Choroid plexus epithelial cell (primary cell): ENCODE data around the gene PLCH1.
A peak's percentile ranks its signal among the peaks of the same experiment; 100 is the strongest.

Source experiments
- DNase-seq: peaks from one replicate; pipeline ENCODE4 v3.0.0-alpha.2; 2010; ENCODE audit warnings: low read depth
- H3K4me3 ChIP-seq: 2 replicates; pipeline ENCODE4 v1.5.1; 2011; ENCODE audit warnings: low read depth, mild to moderate bottlenecking, control low read depth, low read length, moderate library complexity
- TF ChIP-seq, protein P1 (sequence below): conservative IDR thresholded peaks from 2 replicates; pipeline ENCODE4 v1.5.1; 2011; ENCODE audit warnings: low read depth, mild to moderate bottlenecking, control low read depth, inconsistent platforms, low read length, moderate library complexity

Gene PLCH1

DNA sequence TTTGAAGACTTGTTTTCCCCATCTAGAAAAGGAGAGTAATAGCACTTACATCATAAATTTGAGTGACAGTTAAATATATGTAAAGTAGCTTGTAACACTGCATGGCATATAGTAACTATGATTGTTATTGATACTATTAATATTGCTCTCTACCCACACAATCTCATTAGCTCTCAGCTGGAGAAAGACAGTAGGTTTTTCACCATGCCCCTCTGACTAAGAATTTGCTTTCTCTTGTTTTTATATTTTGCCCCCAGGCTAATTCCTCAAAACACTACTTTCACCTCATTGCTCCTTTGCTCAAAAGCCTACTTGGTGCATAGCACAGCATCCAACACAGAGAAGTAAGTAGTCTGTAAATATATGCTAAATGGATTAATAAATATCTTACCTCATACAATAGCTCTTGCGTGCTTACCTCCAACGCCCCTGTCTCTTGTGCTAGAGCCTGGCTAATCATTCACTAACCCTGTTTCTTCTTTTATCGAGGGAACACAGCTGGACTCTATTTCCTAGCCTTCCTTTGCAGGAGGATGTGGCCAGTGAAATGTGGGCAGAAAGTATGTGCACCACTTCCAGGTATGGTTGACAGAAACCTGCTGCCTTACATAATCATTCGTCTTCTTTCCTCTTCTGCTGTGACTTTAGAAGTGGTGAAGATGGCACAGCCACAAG, 190.0 kb downstream of the PLCH1 start:
- DNase-seq = no peak
- no peak overlapping the region for H3K4me3 ChIP-seq
- TF ChIP-seq, protein P1, sequence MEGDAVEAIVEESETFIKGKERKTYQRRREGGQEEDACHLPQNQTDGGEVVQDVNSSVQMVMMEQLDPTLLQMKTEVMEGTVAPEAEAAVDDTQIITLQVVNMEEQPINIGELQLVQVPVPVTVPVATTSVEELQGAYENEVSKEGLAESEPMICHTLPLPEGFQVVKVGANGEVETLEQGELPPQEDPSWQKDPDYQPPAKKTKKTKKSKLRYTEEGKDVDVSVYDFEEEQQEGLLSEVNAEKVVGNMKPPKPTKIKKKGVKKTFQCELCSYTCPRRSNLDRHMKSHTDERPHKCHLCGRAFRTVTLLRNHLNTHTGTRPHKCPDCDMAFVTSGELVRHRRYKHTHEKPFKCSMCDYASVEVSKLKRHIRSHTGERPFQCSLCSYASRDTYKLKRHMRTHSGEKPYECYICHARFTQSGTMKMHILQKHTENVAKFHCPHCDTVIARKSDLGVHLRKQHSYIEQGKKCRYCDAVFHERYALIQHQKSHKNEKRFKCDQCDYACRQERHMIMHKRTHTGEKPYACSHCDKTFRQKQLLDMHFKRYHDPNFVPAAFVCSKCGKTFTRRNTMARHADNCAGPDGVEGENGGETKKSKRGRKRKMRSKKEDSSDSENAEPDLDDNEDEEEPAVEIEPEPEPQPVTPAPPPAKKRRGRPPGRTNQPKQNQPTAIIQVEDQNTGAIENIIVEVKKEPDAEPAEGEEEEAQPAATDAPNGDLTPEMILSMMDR = no peak

DNA sequence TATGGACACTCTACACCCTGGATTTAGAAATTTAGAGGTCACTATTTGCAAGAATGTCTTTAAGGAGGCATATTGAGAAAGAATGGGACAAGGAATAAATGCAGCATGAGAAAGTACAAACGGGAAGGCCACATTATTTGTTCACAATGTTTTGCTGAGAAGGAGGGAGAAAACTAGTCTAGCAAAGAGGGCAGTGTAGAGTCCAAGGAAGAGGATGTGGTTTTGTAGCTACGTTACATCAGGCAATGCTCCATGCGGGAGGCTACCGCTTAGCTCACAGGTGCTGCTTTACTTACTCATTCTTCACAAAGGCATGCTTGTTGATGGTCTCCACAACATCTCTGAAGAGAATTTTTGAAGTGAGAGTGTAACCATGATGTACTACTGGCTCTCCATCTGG, 191.1 kb downstream of the PLCH1 start:
- H3K4me3 ChIP-seq = no peak overlapping the region
- DNase-seq = no peak
- TF ChIP-seq, protein P1 = no peak

DNA sequence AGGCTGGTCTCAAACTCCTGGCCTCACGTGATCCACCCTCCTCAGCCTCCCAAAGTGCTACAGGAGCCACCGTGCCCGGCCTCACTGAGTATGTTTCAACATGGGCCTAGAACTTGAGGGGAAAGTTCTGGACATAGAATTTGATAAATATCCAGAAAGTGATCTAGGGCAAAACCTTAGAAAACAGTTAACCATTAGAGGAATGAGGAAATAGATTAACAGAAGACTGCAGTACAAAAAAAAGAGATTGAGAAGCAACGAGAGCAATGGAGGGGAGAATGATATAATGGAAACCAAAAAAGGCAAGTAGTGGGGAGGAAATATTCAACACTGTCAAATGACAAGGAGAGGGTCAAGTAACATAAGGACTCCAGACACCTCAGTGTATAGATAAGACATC, 191.5 kb downstream of the PLCH1 start:
- no peak overlapping the region for H3K4me3 ChIP-seq
- TF ChIP-seq, protein P1 = no peak
- DNase-seq = no peak

DNA sequence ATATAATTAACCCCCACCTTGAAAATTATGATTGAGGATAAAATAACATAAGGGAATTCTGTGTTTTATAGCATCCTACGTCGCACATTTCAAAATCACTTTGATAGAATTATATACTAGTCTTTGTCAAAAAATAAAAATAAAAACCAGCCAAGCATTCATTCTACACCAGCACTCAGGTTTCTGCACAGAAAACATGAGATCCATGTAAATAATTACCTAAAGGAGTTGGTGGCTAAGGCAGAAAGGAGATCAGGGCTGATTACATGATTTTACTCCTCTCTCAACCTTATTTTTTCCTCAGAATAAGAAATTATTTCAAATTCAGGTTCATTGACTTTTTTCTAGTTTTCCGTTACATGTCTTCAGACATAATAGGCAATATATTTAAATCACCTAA, 194.5 kb downstream of the PLCH1 start:
- no peak overlapping the region for H3K4me3 ChIP-seq
- TF ChIP-seq, protein P1 = no peak
- DNase-seq = no peak

DNA sequence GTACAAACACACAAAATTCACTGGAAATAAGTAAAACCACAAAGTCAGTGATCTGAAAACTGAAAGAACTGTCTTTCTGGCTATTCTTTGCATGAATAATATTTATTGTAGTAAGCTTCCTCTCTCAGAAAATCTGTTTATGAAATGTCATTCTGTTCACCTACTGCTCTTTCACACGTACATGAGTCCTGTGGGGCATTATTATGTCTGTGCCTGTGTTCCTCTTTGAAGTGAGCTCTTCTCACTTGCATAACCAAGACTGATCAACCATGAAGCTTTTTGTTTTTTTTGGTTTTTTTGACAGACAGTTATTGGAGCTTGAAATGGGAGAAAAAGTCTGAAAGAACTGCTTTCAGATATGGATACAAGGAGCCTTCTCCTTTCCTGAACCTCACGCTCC, 195.8 kb downstream of the PLCH1 start:
- no peak overlapping the region for H3K4me3 ChIP-seq
- DNase-seq = no peak
- TF ChIP-seq, protein P1 = no peak

DNA sequence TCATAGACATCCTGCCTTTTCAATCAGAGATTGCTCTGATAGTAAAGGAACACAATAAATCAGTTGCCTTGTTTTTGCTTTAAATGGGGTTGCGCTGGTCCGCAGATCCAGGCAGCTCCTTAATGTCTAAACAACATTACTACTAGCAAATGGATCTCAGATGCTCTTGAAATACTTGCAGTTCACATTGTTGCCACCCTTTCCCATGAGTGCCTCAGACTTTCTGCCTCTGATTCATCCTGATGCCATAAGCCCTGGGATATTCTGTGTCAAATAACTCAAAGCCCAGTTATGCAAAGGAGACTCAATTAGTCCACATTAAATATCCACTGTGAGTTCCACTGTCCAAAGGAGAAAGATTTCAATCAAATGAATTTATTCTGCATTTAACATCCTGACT, 196.7 kb downstream of the PLCH1 start:
- peak; percentile 1 for DNase-seq
- TF ChIP-seq, protein P1 = no peak
- H3K4me3 ChIP-seq = no peak overlapping the region

DNA sequence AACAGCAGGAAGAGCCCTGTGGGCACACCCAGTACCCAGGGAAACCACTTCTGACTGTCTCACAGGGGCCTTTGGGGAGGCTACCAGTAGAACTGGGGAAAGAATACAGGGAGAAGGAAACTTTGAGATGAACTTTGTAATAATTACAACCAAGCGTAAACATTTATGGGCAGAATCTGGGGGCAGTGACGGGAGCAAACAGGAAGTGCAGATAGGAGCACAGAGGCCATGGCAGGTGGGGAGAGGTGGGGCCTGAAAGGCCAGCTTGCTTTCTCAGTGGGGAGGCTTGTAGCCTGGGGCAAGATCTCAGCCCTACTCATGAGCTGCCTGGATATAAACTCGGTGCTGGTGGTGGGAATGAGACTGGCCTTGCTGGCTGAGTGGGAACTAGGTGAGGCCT, 209.8 kb downstream of the PLCH1 start:
- H3K4me3 ChIP-seq = no peak overlapping the region
- no peak for DNase-seq
- TF ChIP-seq, protein P1 = no peak
